Subcutaneous adipose tissue (tissue), 4 donors: ENCODE measurements around the gene CRYGN. TPM values are rescaled to one million over a fixed set of nuclear protein-coding genes. Genes with fewer than 3 reads are reported as not detected.

Experiments used
- small RNA-seq: library from RNA; depleted of rRNA; stranded (forward); fragments of <200 nt; gene quantifications from one replicate; pipeline ENCODE3, GENCODE V24; 2016
- total RNA-seq, 4 donors: library from RNA; depleted of rRNA; stranded (reverse); fragments of >200 nt; gene quantifications; one replicate each; pipeline ENCODE4 v1.1.0, GENCODE V29; 2016
- TF ChIP-seq, protein P1 (sequence below): fragments of 450-650 bp; IDR thresholded peaks from one replicate; pipeline ENCODE4 v1.5.1; 2016; ENCODE audit warnings: low read depth, mild to moderate bottlenecking, control low read depth, antibody characterized with exemption, moderate library complexity

CRYGN gene
- total RNA-seq, 4 donors from 2014 or later: 1.3 TPM; not detected in 3

DNA sequence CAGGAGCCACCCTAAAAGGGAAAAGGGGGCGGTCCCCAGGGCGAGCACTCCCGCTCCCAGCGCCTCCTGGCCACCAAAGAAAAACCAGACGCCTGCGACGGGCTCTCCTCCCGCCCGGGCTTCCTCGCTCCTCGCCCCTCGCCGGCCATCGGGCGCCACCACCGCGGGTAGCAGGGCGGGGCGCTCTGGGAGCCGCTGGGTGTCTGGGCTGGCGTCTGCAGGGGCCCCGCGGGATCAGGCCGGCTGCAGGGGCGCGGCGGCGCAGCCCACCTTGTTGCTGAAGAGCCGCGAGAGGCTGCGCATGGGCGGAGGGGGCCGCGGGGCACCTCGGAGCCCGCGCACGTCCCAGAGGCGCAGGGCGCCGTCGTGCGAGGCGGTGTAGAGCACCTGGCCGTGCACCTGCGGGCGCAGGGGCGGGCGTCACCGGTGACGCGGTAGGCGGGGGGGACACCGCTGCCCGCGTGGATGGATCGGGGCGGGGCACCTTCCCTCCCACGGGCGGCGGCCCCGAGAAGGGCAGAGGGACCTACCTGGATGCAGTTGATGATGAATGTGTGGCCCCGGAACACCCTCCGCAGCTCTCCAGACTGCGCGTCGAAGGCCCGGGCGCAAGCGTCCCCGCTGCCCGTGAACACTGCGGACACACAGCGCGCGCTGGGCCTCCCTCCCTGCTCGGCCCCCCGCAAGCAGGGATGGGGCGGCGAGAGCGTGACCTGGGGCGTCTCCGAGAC, 58.4 kb downstream of the CRYGN start:
- TF ChIP-seq, protein P1, sequence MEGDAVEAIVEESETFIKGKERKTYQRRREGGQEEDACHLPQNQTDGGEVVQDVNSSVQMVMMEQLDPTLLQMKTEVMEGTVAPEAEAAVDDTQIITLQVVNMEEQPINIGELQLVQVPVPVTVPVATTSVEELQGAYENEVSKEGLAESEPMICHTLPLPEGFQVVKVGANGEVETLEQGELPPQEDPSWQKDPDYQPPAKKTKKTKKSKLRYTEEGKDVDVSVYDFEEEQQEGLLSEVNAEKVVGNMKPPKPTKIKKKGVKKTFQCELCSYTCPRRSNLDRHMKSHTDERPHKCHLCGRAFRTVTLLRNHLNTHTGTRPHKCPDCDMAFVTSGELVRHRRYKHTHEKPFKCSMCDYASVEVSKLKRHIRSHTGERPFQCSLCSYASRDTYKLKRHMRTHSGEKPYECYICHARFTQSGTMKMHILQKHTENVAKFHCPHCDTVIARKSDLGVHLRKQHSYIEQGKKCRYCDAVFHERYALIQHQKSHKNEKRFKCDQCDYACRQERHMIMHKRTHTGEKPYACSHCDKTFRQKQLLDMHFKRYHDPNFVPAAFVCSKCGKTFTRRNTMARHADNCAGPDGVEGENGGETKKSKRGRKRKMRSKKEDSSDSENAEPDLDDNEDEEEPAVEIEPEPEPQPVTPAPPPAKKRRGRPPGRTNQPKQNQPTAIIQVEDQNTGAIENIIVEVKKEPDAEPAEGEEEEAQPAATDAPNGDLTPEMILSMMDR: no peak

DNA sequence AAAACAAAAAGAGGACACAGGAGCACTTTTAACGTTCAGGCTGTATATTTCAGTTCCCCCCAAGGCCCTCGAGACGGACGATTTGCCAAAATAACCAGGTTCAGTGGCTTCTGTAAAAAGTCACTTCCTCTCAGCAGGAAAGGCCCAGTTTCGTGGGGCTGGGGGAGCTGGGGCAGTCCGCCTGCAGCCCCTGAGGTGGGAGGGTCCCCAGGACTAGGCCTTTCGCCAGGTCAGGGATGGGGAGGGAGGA, 58.9 kb downstream of the CRYGN start:
- TF ChIP-seq, protein P1: no peak

DNA sequence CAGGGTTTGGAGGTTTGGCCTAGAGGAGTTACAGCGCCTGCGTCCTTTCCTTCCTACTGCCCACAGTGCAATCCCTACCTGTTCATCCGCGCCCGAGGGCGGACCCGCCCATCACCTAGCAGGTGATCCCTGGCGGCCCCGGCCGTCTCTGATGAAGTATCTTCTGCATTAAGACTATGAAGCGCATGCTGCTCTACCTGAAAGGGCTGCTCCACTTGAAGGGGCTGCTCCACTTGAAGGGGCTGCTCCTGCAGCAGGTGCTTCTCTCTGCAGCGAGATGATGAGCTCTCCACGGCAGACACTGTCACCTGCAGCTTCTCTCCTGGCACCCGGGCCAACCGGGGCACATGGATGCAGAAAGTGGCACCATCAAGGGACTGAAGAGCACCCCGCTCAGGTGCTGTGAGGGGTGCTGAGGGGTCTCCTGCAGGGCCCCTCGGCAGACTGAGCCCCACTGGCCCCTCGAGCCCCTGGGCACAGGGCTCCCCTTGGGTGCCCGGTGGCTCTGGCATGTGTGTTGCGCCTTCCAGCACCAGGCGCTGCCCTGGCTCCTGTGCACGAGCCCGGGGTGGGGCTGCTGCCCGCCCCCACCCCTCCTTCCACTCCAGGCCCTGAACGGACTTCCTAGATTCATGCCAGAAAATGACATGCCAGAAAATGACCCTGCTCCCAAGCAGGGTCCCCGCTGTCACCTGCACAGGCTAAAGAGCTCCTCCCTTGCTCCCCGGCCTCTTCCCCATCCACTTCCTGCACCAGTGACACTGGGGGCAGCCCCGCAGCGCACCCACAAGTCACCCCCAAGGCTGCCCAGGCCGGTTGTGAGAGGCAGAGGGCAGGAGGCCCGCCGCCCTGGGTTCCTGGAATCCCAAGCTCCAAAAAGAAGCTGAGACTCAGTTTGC, 59.5 kb downstream of the CRYGN start:
- TF ChIP-seq, protein P1: no peak

DNA sequence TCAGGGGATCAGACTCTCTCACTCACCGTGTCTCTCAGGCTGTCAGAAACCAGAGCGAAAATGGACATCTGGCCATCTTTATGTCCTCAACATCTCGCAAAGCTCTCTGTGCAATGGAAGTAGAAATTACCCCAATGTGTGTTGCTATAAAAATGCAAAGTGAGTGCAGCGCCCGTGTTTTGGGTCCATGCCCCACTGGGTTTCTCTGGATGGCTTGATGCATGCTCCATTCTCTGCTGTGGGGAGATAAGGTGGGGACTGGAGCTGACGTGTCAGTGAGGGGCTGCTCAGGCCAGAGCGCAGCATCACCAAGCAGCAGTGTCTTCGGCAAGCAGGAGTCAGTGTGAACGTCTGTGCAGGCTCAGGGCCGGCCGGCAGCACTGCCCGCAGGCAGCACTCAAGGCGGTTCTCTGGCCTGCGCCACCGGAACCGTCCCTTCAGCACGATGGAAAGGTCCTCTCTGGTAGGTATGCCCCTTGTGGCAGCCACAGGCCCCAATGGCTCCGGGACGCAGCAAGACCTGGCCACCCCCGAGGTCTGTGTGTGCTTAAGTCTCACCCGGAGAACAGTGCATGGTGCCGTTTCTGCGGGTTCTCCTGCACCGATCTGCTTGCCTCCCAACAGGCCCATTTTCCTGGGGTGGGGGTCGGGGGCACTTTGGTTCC, 60.3 kb downstream of the CRYGN start:
- TF ChIP-seq, protein P1: no peak

DNA sequence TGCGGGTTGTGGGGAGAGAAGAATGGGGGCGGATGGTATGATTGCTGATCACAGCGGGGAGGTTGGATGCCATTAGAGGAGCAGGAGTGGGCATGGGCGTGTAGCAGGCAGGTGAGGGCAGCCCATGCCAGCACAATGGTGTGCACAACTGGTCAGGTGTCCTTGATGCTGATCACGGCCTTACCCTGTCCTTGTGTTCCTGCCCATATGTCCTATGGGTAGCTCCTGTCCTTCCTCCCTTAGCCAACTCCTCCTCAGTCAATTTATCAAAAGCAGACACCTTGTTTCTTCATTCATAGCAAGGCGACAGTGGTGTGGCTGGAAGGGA, 60.8 kb downstream of the CRYGN start:
- TF ChIP-seq, protein P1: no peak

Small RNAs within 50 kb of the gene (small RNA-seq; reads per million reads assigned to genes)
- not detected for gene MIR3907
- gene RN7SL76P: not detected

Other genes with a start within 250 kb of the CRYGN start
- gene H2BK1, start 229.7 kb downstream of the CRYGN start, total RNA-seq: not detected
- gene ABCF2, start 212.9 kb downstream of the CRYGN start, total RNA-seq: 10 to 100 TPM; 21.2 to 34.7 (median 29.3) TPM
- 10 to 100 TPM; 14.2 to 28.3 (median 24.3) TPM for gene CHPF2, start 207.7 kb downstream of the CRYGN start, total RNA-seq
- 10 to 100 TPM; 15.9 to 38.2 (median 21.1) TPM for gene SMARCD3, start 191.4 kb downstream of the CRYGN start, total RNA-seq
- 10 to 100 TPM; 59.2 to 95.4 (median 66.1) TPM for gene NUB1, start 98.3 kb downstream of the CRYGN start, total RNA-seq
- 10 to 100 TPM in 3 of 4 donors, 1 to 10 TPM in 1; 8.3 to 51.2 (median 15.6) TPM for gene WDR86, start 30.1 kb downstream of the CRYGN start, total RNA-seq
- 100 to 1,000 TPM in 3 of 4 donors, 10 to 100 TPM in 1; 98.1 to 132 (median 106) TPM for gene RHEB, start 79.8 kb upstream of the CRYGN start, total RNA-seq